Choroid plexus epithelial cell (primary cell): ENCODE results near the gene GRIK2.

Source experiments
- DNase-seq: peaks from one replicate; pipeline ENCODE4 v3.0.0-alpha.2; 2010; ENCODE audit warnings: low read depth
- H3K4me3 ChIP-seq: 2 replicates; pipeline ENCODE4 v1.5.1; 2011; ENCODE audit warnings: low read depth, mild to moderate bottlenecking, control low read depth, low read length, moderate library complexity
- CTCF ChIP-seq: conservative IDR thresholded peaks from 2 replicates; pipeline ENCODE4 v1.5.1; 2011; ENCODE audit warnings: low read depth, mild to moderate bottlenecking, control low read depth, inconsistent platforms, low read length, moderate library complexity

Gene GRIK2

GRCh38 chr6:101784094-101784493 is 390.6 kb downstream of the GRIK2 start:
- no peak for DNase-seq
- H3K4me3 ChIP-seq = no peak overlapping the region
- TF ChIP-seq CTCF = no peak

- DNase-seq = no peak
- TF ChIP-seq CTCF = no peak
- H3K4me3 ChIP-seq = no peak overlapping the region
Observed at GRCh38 chr6:101799531-101799930, 406.0 kb downstream of the GRIK2 start.

- no peak overlapping the region for H3K4me3 ChIP-seq
- DNase-seq = no peak
- TF ChIP-seq CTCF = no peak
Observed at GRCh38 chr6:101800598-101800997, 407.1 kb downstream of the GRIK2 start.

- no peak for TF ChIP-seq CTCF
- H3K4me3 ChIP-seq = no peak overlapping the region
- peak; percentile 47 for DNase-seq
Observed at GRCh38 chr6:101803136-101803535, 409.6 kb downstream of the GRIK2 start.

- no peak for TF ChIP-seq CTCF
- no peak overlapping the region for H3K4me3 ChIP-seq
- DNase-seq = peak; percentile 82
Observed at GRCh38 chr6:101806241-101806640, 412.7 kb downstream of the GRIK2 start.

- DNase-seq = no peak
- H3K4me3 ChIP-seq = no peak overlapping the region
- no peak for TF ChIP-seq CTCF
Observed at GRCh38 chr6:101811108-101811507, 417.6 kb downstream of the GRIK2 start.

- H3K4me3 ChIP-seq = no peak overlapping the region
- DNase-seq = no peak
- TF ChIP-seq CTCF = no peak
Observed at GRCh38 chr6:101816716-101817115, 423.2 kb downstream of the GRIK2 start.
